Ishikawa (cell line): ENCODE measurements around the gene ATG9A.

Experiments
- CEBPB ChIP-seq: IDR thresholded peaks from 2 replicates; pipeline ENCODE4 v1.6.1; 2012
- EP300 ChIP-seq: IDR thresholded peaks from 2 replicates; pipeline ENCODE4 v1.6.1; 2012; ENCODE audit warnings: borderline replicate concordance
- FOXM1 ChIP-seq: IDR thresholded peaks from 2 replicates; pipeline ENCODE4 v1.6.1; 2012; ENCODE audit warnings: low read depth, borderline replicate concordance
- MAX ChIP-seq: IDR thresholded peaks from 2 replicates; pipeline ENCODE4 v1.6.1; 2012
- NFIC ChIP-seq: IDR thresholded peaks from 2 replicates; pipeline ENCODE4 v1.6.1; 2012
- RAD21 ChIP-seq: IDR thresholded peaks from 2 replicates; pipeline ENCODE4 v1.6.1; 2012; ENCODE audit warnings: low read depth
- REST ChIP-seq: IDR thresholded peaks from 2 replicates; pipeline ENCODE4 v1.6.1; 2012; ENCODE audit warnings: low read depth, mild to moderate bottlenecking
- TAF1 ChIP-seq: IDR thresholded peaks from 2 replicates; pipeline ENCODE4 v1.6.1; 2012; ENCODE audit warnings: low read depth, mild to moderate bottlenecking
- TCF12 ChIP-seq: IDR thresholded peaks from 2 replicates; pipeline ENCODE4 v1.6.1; 2012; ENCODE audit warnings: low read depth
- TEAD4 ChIP-seq: IDR thresholded peaks from 2 replicates; pipeline ENCODE4 v1.6.1; 2012
- USF1 ChIP-seq: IDR thresholded peaks from 2 replicates; pipeline ENCODE4 v1.6.1; 2012
- YY1 ChIP-seq: IDR thresholded peaks from 2 replicates; pipeline ENCODE4 v1.6.1; 2012; ENCODE audit warnings: low read depth
- ZBTB7A ChIP-seq: IDR thresholded peaks from 2 replicates; pipeline ENCODE4 v1.6.1; 2012; ENCODE audit warnings: low read depth

- TF ChIP-seq MAX, result no peak
- no peak for TF ChIP-seq TEAD4
- no peak for TF ChIP-seq YY1
- TF ChIP-seq REST, result no peak
- TF ChIP-seq EP300, result no peak
- no peak for TF ChIP-seq CEBPB
- TF ChIP-seq USF1, result no peak
- no peak for TF ChIP-seq TAF1
- TF ChIP-seq TCF12, result no peak
- no peak for TF ChIP-seq FOXM1
- TF ChIP-seq RAD21, result no peak
- TF ChIP-seq NFIC, result no peak
- TF ChIP-seq ZBTB7A, result no peak
Observed at GRCh38 chr2:219271021-219271420, 41.6 kb upstream of the ATG9A start.
